ENCODE data around the gene HMGA1. TPM values are rescaled to one million over a fixed set of nuclear protein-coding genes. Genes with fewer than 3 reads are reported as not detected.

The HMGA1 gene
- total and polyA plus RNA-seq, 2 of the 13 experiments (the other 11 are each of a cell fraction or from before 2014, with no cell fraction given), result 117 to 145 TPM

DNA sequence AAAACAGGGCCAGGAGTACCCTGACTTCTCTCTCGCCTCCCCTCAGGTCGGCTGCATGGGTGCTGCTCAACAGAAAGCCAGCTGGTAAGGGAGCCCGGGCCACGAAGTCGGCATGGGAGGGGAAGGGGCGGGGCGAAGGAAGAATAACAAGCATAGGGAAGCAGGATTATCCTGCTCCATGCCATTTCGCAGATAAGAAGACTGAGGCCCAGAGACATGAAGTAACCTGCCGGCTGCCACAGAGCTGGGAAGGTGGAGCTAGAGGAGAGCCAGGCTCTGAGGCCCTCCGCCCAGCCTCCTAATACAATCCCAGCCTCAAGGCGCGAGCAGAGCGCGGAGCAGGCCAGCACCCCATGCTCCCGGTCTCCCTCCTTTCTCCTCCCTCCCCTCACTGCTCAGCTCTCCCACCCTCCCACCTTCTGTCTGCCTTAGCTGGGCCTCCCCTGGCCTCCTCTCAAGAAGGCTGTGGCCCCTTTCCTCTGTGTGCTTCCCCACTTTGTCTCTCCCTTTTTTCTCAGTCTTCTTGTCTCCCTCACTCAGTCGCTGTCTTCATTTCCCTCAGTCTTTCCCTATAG lies 13.2 kb upstream of the HMGA1 start (continued):
- TF ChIP-seq YEATS4 (CRISPR knock-in tag; IDR thresholded peaks at IDR 0.05; ENCODE audit: borderline replicate concordance) (no peak), BORCS8-MEF2B (CRISPR knock-in tag; IDR thresholded peaks at IDR 0.05) (no peak), RCOR2 (CRISPR knock-in tag; IDR thresholded peaks at IDR 0.05) (no peak), RFXAP (CRISPR knock-in tag; IDR thresholded peaks at IDR 0.05; ENCODE audit: borderline replicate concordance) (no peak), RFXANK (CRISPR knock-in tag; IDR thresholded peaks at IDR 0.05) (no peak), FLYWCH1 (CRISPR knock-in tag; IDR thresholded peaks at IDR 0.05) (no peak), NRL (CRISPR knock-in tag; IDR thresholded peaks at IDR 0.05; ENCODE audit: borderline replicate concordance) (no peak), GATA4 (IDR thresholded peaks at IDR 0.05; ENCODE audit: borderline replicate concordance, low read depth) (no peak), SP140L (CRISPR knock-in tag; IDR thresholded peaks at IDR 0.05; ENCODE audit: borderline replicate concordance) (no peak), HMG20B (CRISPR knock-in tag; conservative IDR thresholded peaks at IDR 0.05) (no peak), ZNF839 (CRISPR knock-in tag; IDR thresholded peaks at IDR 0.05; ENCODE audit: borderline replicate concordance) (no peak), ZNF160 (CRISPR knock-in tag; IDR thresholded peaks at IDR 0.05) (no peak), SAP130 (CRISPR knock-in tag; IDR thresholded peaks at IDR 0.05; ENCODE audit: low read depth) (no peak), CHD4 (IDR thresholded peaks at IDR 0.05; ENCODE audit: borderline replicate concordance, low read length) (no peak), POLR2AphosphoS5 (IDR thresholded peaks at IDR 0.05; ENCODE audit: low read depth, low read length) (no peak)
- TF ChIP-seq, protein P1, sequence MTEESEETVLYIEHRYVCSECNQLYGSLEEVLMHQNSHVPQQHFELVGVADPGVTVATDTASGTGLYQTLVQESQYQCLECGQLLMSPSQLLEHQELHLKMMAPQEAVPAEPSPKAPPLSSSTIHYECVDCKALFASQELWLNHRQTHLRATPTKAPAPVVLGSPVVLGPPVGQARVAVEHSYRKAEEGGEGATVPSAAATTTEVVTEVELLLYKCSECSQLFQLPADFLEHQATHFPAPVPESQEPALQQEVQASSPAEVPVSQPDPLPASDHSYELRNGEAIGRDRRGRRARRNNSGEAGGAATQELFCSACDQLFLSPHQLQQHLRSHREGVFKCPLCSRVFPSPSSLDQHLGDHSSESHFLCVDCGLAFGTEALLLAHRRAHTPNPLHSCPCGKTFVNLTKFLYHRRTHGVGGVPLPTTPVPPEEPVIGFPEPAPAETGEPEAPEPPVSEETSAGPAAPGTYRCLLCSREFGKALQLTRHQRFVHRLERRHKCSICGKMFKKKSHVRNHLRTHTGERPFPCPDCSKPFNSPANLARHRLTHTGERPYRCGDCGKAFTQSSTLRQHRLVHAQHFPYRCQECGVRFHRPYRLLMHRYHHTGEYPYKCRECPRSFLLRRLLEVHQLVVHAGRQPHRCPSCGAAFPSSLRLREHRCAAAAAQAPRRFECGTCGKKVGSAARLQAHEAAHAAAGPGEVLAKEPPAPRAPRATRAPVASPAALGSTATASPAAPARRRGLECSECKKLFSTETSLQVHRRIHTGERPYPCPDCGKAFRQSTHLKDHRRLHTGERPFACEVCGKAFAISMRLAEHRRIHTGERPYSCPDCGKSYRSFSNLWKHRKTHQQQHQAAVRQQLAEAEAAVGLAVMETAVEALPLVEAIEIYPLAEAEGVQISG (CRISPR knock-in tag; IDR thresholded peaks at IDR 0.05), result peak; percentile 15; the same call in 1 of the 2 replicates
- TF ChIP-seq, protein P2, sequence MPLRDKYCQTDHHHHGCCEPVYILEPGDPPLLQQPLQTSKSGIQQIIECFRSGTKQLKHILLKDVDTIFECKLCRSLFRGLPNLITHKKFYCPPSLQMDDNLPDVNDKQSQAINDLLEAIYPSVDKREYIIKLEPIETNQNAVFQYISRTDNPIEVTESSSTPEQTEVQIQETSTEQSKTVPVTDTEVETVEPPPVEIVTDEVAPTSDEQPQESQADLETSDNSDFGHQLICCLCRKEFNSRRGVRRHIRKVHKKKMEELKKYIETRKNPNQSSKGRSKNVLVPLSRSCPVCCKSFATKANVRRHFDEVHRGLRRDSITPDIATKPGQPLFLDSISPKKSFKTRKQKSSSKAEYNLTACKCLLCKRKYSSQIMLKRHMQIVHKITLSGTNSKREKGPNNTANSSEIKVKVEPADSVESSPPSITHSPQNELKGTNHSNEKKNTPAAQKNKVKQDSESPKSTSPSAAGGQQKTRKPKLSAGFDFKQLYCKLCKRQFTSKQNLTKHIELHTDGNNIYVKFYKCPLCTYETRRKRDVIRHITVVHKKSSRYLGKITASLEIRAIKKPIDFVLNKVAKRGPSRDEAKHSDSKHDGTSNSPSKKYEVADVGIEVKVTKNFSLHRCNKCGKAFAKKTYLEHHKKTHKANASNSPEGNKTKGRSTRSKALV (CRISPR knock-in tag; IDR thresholded peaks at IDR 0.05), result no peak
- TF ChIP-seq, protein P3, sequence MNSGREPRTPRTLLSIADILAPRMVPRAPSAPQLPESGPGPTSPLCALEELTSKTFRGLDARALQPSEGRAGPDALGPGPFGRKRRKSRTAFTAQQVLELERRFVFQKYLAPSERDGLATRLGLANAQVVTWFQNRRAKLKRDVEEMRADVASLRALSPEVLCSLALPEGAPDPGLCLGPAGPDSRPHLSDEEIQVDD (CRISPR knock-in tag; IDR thresholded peaks at IDR 0.05; ENCODE audit: borderline replicate concordance), result no peak
- TF ChIP-seq, protein P4, sequence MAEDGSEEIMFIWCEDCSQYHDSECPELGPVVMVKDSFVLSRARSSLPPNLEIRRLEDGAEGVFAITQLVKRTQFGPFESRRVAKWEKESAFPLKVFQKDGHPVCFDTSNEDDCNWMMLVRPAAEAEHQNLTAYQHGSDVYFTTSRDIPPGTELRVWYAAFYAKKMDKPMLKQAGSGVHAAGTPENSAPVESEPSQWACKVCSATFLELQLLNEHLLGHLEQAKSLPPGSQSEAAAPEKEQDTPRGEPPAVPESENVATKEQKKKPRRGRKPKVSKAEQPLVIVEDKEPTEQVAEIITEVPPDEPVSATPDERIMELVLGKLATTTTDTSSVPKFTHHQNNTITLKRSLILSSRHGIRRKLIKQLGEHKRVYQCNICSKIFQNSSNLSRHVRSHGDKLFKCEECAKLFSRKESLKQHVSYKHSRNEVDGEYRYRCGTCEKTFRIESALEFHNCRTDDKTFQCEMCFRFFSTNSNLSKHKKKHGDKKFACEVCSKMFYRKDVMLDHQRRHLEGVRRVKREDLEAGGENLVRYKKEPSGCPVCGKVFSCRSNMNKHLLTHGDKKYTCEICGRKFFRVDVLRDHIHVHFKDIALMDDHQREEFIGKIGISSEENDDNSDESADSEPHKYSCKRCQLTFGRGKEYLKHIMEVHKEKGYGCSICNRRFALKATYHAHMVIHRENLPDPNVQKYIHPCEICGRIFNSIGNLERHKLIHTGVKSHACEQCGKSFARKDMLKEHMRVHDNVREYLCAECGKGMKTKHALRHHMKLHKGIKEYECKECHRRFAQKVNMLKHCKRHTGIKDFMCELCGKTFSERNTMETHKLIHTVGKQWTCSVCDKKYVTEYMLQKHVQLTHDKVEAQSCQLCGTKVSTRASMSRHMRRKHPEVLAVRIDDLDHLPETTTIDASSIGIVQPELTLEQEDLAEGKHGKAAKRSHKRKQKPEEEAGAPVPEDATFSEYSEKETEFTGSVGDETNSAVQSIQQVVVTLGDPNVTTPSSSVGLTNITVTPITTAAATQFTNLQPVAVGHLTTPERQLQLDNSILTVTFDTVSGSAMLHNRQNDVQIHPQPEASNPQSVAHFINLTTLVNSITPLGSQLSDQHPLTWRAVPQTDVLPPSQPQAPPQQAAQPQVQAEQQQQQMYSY (CRISPR knock-in tag; IDR thresholded peaks at IDR 0.05), result no peak

Measured in HepG2 (cell line).